Fibroblast of gingiva (primary cell): Measurements from ENCODE around the gene AOC1.

Experiments
- DNase-seq: peaks from one replicate; pipeline ENCODE4 v3.0.0-alpha.2; 2011; ENCODE audit warnings: low read depth

AOC1 gene

DNA sequence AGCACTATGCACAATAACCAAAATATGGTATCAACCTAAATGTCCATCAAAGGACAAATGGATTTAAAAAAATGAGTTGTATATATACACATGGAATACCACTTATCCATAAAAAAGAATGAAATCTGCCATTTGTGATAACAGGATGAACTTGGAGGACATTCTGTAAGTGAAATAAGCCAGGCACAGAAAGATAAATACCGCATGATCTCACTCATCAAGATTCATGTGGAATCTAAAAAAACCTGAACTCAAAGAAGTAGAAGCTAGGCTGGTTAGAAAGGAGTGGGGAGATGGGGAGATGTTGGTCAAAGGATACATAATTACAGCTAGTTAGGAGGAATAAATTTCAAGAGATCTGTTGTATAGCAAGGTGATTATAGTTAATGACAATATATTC is 17.3 kb upstream of the AOC1 start:
- DNase-seq, result no peak

DNA sequence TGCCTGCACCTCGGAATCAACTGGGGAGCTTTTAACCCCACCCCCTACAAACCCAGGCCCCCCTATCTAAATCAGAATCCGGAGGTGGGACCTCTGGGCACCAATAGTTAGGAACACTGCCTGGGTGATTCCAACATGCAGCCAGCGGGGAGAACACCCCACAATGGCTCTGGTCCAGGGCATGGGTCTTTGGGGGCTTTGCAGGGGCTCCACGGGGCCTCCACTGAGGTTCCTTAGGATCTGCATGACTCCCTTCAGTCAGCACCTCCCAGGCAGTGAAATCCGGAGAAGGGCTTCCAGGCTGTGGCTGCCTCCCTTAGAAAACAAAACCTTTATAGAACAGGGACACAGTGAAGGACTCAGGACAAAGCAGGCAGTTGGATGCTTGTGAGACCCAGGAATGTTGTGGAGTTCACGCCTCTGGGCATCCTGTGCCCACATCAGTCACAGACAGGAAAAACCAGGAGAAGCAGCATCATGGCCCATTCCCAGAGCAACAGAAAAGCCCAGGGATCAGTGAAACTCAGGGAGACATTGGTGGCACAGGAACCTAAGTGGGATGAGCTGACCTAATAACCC is 16.5 kb upstream of the AOC1 start:
- DNase-seq, result no peak

DNA sequence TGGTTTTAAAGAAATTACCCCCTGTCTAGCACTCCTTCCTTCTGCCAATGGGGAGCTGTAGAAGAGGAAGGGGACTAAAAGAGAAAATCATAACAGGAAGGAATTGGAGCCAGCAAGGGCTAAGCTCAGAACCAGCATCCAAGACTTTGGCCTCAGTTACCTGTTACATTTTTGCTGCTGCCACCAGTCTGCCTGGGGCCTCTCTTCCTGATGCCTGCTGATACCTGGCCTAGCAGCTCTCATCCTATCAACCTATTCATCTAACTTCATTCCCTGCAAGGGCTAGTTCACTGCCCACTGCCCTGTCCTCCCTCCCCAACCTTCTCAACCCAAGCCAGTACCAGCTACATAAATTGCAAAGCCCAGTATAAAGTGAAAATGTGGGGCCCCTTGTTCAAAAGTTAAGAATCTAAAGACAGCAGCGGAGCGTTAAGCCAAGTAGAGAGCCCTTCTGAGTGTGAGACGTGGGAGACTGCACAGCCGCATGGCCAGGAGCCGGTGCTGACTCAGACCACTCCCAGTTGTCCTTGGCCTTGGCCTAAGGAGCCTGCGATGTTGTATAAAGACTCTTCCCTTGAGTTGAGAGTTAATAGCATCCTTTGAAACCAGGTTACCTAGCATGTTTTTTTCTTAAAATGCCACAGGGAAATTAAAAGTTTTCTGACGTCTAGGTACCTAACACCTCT is 13.2 kb upstream of the AOC1 start:
- no peak for DNase-seq

DNA sequence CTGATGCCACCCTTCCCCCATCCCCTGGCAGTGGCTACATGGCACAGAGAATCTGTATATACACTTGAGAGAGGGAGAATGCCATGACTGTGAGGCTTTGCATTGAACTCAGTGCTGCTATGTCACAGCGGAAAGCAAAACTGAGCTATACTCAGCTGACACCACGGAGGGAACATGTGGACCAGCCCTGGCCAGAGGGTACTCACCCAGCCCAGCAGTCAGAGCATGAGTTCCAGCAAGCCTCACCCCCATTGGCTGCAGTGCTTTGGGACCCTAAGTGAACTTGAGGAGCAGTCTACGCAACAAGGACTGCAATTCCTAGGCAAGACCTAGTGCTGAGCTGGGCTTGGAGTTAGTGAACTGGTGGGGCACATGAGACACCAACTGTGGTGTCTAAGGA is 10.3 kb upstream of the AOC1 start:
- no peak for DNase-seq

DNA sequence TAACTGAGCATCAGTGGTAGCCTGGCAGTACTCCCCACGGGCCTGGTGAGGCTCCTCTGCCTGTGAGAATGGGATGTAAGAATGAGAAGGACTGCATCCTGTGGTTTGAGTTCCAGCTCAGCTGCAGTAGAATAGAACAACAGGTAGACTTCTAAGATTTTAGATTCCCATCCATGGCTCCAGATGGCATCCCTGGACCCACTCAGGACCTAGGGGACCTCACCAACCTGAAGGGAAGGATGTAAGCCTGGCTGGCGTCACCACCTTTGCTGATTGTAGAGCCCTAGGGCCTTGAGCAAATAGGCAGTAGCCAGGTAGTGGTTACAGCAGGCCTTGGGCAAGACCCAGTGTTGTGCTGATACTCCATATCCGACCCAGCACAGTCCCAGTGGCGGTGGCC is 9.6 kb upstream of the AOC1 start:
- no peak for DNase-seq

DNA sequence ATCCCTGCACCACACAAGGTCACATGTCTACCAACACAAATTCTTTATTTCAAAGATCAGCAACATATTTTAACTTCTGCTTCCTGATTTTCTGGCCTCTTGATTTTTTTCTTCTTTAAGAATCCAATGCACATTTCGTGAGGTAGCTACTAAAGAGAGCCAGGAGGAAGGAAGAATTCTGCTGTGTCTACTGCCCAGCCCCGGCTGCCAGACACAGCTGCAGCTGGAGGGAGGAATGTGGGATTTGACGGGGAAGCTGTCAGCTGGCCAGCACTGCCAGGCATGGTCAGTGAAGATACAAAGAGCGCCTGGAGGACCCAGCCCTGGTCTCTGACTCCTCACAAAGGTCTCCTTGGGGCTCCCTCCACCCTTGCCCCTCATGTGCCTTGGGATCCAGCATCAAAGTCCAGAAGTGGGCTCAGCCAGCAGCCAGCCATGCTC is 6.9 kb upstream of the AOC1 start:
- DNase-seq, result no peak

DNA sequence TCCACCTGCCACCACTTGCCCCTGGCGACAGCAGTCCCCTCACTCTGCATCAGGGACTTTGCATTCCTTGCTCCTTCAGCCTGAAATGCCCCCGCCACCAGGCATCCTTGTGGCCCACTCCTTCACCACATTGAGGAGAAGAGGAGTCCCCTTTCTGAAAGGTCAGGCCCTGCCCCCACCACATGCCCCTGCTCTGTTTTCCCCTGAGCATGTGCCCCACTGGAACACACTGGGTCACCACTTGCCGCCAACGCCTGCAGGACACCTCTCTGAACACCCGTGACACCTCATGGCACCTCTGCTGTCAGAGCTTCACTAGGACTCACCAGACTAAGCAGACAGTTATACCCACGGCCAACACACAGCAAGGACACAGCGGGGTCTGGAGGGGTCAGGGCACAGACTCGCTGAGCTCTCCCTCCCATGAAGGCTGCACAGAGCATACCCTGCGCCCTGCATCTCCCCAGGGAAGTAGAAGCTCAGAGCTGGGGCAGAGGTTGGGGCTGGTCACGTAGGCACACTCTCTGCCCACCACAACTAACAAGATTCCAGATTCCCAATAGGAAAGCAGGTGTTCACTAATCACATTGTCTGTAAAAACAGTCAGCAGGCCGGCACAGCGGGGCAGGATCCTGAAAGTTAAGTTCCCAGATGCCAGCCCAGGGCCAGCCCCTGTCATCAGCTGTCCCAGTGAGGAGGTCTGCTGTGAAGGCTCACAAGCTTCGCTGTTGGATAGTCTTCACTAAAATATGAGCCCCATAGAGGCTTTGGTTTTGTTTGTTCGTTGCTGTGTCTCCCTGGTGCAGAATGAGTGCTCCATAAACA is 5.8 kb upstream of the AOC1 start:
- no peak for DNase-seq

DNA sequence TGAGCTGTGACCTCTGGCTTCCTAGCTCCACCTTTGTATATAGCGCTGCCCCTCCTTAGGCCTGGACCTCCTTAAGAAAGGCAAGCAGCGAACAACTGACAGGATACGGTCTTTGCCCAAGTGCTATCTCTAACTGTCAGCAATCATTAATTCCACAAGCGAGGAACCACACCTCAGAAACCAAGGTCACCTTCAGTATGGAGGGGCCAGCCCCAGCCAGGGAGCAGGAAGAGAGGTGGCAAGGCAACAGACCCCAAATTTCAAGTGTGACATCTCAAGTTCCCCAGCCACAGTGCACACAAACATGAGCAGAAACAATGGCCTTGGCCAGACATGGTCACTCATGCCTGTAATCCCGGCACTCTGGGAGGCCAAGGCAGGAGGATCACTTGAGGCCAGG is 4.8 kb upstream of the AOC1 start:
- DNase-seq, result no peak

DNA sequence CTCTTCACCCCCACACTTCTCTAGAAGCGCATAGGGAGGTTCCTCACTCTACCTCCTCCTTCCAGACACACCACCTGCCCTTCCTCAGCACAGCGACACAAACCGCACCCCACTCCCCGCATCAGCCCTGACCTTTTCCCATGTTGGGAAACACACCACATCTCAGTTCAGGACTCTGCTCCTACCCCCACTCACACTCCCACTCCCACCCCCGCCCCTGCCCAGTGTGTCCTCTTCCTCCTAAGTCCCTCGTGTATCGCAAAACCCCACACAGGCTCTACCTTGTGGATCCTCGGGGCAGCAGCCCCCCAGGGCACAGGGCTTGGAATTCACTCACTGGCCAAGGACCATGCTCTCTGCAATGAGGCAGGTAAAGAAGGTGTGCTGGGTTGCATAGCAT is 4.2 kb upstream of the AOC1 start:
- no peak for DNase-seq

DNA sequence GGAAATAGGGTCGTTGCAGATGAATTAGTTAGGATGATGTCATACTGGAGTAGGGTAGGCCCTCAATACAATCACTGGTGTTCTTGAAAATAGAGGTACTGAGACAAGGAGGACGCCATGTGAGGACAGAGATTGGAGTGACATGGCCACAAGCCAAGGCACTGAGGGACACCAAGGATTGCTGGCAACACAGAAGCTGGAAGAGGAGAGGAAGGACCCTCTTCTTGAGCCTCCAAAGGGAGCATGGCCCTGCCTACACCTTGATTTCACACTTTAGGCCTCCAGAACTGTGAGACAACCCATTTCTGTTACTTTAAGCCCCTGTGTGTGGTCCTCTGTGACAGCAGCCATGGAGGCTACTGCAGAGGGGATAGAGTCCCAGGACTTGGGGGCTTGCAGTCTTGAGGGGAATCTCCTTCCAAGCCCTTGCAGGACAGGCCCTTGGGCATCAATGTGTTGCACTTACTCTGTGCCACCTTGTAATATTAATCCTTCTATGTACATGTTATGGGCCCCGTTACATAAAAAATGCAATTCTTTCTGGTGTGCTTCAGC is 3.7 kb upstream of the AOC1 start:
- no peak for DNase-seq

DNA sequence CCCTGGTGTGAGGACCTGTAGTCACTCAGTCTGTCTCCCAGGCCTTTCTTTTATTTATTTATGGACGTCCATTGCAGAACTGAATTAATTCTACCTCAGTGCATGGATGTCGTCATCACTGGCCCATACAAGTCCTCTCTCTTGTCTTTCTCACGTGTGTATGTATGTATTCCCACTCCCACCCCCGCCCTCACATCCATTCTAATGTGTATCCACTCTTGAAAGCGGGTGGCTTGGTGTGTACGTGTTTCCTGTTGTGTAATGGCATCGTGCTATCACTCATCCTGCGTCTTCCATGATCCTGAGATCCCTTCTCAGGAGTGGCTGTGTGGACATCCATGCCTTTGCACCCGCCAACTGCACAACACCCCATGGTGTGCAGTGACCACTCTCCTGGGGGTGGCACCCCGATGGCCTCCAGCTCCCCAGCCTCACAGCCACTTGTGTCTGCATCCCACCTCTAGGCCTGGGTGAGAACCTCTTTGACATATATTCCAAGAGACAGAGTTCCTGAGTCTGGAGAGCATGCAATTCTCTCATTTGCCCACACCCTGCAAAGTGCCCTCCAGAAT is 3.0 kb upstream of the AOC1 start:
- DNase-seq, result no peak

DNA sequence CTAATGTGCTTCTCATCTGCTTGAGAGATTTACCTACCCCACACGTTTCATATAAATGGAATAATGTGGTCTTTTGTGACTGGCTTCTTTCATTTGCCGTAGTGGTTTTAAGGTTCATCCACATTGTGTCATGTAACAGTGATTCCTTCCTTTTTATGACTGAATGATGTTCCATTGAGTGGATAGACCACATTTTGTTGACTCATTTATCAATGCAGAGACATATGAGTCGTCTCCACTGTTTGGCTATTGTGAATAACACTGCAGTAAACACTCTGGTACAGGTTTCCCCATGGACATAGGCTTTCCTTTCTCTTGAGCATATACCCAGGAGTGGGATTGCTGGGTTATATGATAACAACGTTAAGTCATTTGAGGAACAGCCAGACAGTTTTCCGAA is 2.0 kb upstream of the AOC1 start:
- no peak for DNase-seq

DNA sequence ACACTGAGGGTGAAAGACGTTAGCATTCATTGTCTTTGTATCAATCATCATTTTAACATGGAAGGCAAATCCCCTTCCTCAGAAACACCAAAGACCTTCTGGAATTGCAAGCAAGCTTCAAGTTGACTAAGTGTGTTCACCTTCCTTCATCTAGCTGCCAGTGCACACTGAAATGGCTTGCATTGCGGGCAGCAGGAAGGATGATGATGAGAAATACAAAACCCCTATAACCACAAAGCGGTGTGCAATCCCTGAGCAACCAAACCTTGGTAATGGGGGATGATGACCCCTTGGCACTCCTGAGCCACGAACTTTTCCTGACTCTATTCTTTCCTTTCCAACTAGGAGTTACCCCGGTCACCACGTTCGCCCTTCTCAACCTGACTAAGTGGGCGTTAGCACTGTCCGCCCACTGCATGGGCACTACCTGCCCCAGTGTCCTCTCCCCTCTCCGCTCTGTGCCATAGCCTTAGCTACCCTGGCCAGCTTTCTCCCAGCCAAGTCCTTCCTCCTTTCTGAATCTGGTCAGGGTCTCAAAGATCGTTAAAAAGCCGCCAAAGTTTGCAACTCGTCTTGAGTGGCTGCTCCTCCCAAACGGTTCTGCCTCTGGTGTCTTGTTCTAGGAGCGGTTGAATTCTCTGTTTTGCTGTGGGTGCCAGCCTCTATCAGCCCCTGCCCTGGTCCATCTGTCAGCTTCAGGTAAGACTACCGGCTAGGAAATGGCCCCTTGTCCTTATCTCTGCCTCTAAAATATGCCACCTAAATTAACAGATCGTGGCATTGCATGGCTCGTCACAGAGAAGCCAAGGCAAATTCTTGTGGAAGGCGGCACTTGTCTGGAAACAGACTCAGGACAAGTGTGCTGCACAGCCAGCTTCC is 586 bp upstream of the AOC1 start:
- DNase-seq, result no peak

DNA sequence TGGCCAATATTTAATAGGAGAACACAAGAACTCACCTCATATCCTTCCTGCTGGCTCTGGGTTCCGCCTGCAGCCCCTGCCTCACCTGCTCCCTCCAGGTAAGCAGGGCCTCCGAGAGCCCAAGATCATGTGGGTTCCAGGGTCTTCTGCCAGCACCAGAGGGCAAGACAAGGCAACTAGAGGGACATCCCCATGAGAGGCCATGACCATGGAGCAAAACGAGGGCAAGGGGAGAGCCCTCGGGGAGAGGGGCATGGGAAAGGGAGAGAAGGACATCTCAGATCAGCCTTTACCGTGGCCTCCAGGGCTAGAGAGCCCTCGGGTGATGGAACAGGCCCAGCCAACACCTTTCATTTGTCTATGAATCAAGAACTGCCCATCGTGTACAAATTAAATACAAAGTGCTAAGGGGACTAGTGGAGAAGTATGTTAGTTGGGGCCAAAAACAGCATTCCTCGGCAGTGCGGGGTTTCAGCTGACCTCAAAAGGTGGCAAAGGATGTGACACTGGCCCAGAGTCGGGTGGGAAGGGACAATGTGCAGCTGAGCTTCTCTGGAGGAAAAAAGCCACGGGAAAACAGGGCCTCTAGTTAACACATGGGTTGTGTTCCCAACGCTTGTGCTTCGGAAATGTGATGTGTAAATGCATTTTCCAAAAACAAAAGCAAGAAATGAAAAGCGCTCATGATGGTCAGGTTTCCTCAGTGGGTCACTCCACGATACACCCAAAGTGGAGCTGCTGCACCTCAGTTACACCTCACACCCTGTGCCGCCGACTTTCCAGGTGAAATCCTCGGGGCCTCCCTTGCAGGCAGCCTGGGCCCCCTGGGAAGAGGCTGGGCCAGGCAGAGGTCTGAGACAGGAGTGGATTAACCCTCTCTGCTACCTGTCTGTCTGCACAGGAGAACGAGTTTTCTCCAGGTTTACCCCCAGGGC is 2.0 kb downstream of the AOC1 start:
- no peak for DNase-seq

DNA sequence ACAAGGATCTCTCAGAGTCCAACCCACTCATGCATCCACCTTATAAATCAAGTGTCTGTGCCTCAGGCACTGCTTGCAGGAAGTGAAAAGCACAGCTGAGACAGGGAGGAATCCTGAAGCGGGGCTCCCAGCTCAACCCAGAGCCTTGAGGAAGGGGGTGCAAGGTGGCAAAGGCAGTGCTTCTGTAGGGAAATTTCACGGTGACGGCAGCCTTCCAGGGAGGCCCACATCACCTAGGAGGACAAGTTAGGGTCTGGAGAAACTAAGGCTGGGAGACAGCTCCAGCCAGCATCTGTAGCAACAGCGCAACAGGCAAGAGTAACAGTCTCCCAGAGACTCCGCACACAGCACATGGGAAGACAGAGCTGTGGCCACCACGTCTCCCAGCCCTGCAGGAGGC is 2.7 kb downstream of the AOC1 start:
- DNase-seq, result no peak

DNA sequence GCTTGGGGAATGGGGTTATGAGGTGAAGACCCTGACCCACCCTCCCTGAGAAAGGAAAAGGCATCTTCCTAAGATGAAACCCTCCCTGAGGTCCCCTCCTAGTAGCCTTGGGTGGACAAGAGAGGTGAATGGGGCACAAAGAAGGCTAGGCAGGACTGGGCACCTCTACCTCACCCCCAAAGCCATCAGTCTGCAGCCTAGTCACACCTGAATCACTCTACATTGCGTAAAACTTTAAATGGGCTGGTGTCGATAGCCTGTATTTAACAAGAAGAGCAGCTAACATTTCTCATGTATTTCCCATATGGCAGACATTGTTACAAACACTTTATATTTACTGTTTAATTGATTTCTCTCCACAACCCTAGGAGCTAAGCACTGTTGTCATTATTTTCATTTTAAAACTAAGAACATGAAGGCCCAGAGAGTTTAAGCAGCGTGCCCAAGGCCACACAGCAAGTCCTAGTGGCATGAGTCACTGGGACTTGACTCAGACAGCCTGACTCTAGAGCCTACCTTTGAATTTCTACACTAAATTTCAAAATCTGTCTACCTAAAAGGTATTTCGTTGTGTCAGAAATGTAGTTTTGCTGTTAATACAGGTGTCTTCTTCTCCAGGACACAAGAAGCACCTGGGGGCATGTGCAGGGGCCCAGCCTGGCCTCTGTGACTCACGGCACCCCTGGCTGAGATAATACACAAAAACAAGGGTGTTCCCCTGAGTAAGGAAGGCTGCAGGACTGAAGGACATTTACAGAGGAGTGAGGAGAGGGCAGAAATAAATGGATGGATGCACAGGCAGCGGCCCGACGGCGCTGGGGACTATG is 3.4 kb downstream of the AOC1 start:
- DNase-seq, result no peak

DNA sequence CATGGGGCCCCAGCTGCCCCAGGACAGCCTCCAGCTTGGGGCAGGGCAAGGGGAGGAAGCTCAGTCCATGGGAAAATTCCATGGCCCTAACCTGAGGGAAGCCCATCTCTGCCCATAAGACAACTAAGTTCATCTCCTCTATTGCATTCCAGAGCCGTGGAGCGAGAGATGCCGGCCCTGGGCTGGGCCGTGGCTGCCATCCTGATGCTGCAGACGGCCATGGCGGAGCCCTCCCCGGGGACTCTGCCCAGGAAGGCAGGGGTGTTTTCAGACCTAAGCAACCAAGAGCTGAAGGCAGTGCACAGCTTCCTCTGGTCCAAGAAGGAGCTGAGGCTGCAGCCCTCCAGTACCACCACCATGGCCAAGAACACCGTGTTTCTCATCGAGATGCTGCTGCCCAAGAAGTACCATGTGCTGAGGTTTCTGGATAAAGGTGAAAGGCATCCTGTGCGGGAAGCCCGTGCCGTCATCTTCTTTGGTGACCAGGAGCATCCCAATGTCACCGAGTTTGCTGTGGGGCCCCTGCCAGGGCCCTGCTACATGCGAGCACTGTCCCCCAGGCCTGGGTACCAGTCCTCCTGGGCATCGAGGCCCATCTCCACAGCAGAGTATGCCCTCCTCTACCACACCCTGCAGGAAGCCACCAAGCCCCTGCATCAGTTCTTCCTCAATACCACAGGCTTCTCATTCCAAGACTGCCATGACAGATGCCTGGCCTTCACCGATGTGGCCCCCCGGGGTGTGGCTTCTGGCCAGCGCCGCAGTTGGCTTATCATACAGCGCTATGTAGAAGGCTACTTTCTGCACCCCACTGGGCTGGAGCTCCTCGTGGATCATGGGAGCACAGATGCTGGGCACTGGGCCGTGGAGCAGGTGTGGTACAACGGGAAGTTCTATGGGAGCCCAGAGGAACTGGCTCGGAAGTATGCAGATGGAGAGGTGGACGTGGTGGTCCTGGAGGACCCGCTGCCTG is 4.3 kb downstream of the AOC1 start:
- no peak for DNase-seq

DNA sequence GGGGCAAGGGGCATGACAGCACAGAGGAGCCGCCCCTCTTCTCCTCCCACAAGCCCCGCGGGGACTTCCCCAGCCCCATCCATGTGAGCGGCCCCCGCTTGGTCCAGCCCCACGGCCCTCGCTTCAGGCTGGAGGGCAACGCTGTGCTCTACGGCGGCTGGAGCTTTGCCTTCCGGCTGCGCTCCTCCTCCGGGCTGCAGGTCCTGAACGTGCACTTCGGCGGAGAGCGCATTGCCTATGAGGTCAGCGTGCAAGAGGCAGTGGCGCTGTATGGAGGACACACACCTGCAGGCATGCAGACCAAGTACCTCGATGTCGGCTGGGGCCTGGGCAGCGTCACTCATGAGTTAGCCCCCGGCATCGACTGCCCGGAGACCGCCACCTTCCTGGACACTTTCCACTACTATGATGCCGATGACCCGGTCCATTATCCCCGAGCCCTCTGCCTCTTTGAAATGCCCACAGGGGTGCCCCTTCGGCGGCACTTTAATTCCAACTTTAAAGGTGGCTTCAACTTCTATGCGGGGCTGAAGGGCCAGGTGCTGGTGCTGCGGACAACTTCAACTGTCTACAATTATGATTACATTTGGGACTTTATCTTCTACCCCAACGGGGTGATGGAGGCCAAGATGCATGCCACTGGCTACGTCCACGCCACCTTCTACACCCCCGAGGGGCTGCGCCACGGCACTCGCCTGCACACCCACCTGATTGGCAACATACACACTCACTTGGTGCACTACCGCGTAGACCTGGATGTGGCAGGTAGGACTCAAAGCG is 5.1 kb downstream of the AOC1 start:
- no peak for DNase-seq
